Measurements from ENCODE around the gene TNIK. TPM values are rescaled to one million over a fixed set of nuclear protein-coding genes. Genes with fewer than 3 reads are reported as not detected.

Gene TNIK
- polyA plus RNA-seq, 1 of the 3 experiments (the other 2 are of a cell fraction): 19.4 TPM

- Histone ChIP-seq H3K4me3 (ENCODE audit: low read depth in 2 of 2, low read length in 1 of 2) (no peak overlapping the region), H3K9ac (no peak overlapping the region), H2AFZ (ENCODE audit: low read depth) (no peak overlapping the region), H3K27ac (ENCODE audit: low read depth in 2 of 2, low read length in 1 of 2) (no peak overlapping the region), H3F3A (replicated peaks; ENCODE audit: insufficient read depth) (peaks cover 24% of the 10 kb centered on the region), H4K20me1 (ENCODE audit: insufficient read depth) (no peaks in the 10 kb centered on the region), H3K79me2 (ENCODE audit: insufficient read depth) (peaks cover 88% of the 10 kb centered on the region), H3K9me3 (no peaks in the 10 kb centered on the region), H3K4me1 (ENCODE audit: control insufficient read depth in 1 of 2, insufficient read depth in 2 of 2, low read depth in 1 of 2, low read length in 1 of 2) (peaks cover 0 to 7% of the 10 kb centered on the region in 2 experiments; a peak in 2 of 4 replicates), H3K36me3 (replicated peaks in 1 of 2; ENCODE audit: control insufficient read depth in 1 of 2, insufficient read depth in 2 of 2, low read length in 1 of 2) (peaks cover 0 to 10% of the 10 kb centered on the region in 2 experiments), H3K9me2 (no peaks in the 10 kb centered on the region), H3K4me2 (no peak overlapping the region), H3K27me3 (ENCODE audit: insufficient read depth) (no peaks in the 10 kb centered on the region)
- ChIA-PET POLR2A (no interaction called here), CTCF (no interaction called here)
- WGBS (ENCODE audit: low lambda C conversion rate): 90% methylated on average over 3 of the region's 3 CpGs
- no peak for DNase-seq
- TF ChIP-seq RFX5 (IDR thresholded peaks at IDR 0.05; ENCODE audit: low read length): no peak
- TF ChIP-seq GABPA (IDR thresholded peaks at IDR 0.05; ENCODE audit: low read depth): no peak
- TF ChIP-seq JUND (IDR thresholded peaks at IDR 0.05): no peak
- TF ChIP-seq SIN3A (IDR thresholded peaks at IDR 0.05; ENCODE audit: borderline replicate concordance, low read depth, low read length): no peak
- no peak for TF ChIP-seq EZH2phosphoT487 (IDR thresholded peaks at IDR 0.05; ENCODE audit: borderline replicate concordance, low read depth)
- TF ChIP-seq, protein P1, sequence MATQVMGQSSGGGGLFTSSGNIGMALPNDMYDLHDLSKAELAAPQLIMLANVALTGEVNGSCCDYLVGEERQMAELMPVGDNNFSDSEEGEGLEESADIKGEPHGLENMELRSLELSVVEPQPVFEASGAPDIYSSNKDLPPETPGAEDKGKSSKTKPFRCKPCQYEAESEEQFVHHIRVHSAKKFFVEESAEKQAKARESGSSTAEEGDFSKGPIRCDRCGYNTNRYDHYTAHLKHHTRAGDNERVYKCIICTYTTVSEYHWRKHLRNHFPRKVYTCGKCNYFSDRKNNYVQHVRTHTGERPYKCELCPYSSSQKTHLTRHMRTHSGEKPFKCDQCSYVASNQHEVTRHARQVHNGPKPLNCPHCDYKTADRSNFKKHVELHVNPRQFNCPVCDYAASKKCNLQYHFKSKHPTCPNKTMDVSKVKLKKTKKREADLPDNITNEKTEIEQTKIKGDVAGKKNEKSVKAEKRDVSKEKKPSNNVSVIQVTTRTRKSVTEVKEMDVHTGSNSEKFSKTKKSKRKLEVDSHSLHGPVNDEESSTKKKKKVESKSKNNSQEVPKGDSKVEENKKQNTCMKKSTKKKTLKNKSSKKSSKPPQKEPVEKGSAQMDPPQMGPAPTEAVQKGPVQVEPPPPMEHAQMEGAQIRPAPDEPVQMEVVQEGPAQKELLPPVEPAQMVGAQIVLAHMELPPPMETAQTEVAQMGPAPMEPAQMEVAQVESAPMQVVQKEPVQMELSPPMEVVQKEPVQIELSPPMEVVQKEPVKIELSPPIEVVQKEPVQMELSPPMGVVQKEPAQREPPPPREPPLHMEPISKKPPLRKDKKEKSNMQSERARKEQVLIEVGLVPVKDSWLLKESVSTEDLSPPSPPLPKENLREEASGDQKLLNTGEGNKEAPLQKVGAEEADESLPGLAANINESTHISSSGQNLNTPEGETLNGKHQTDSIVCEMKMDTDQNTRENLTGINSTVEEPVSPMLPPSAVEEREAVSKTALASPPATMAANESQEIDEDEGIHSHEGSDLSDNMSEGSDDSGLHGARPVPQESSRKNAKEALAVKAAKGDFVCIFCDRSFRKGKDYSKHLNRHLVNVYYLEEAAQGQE (IDR thresholded peaks at IDR 0.05; ENCODE audit: low read depth, low read length): no peak
- no peak for TF ChIP-seq CHD2 (IDR thresholded peaks at IDR 0.05; ENCODE audit: low read length, partially characterized antibody)
- TF ChIP-seq RCOR1 (IDR thresholded peaks at IDR 0.05; ENCODE audit: low read length): no peak
- TF ChIP-seq NFIC (IDR thresholded peaks at IDR 0.05; ENCODE audit: borderline replicate concordance): no peak
These were observed 16.1 kb downstream of the TNIK start for GRCh38 chr3:171444001-171444690.

GRCh38 chr3:171443211-171443957 is 16.8 kb downstream of the TNIK start:
- no peak overlapping the region for H3K4me2 ChIP-seq
- H2AFZ ChIP-seq (ENCODE audit: low read depth): no peak overlapping the region
- H3K4me3 ChIP-seq (ENCODE audit: low read depth in 2 of 2, low read length in 1 of 2): no peak overlapping the region
- ChIA-PET CTCF (no interaction called here), POLR2A (no interaction called here)
- H3K36me3 ChIP-seq (replicated peaks in 1 of 2; ENCODE audit: control insufficient read depth in 1 of 2, insufficient read depth in 2 of 2, low read length in 1 of 2): peaks cover 0 to 10% of the 10 kb centered on the region in 2 experiments
- no peaks in the 10 kb centered on the region for H3K9me2 ChIP-seq
- H3F3A ChIP-seq (replicated peaks; ENCODE audit: insufficient read depth): peaks cover 21% of the 10 kb centered on the region
- no peak overlapping the region for H3K9ac ChIP-seq
- H3K4me1 ChIP-seq (ENCODE audit: control insufficient read depth in 1 of 2, insufficient read depth in 2 of 2, low read depth in 1 of 2, low read length in 1 of 2): peaks cover 0 to 7% of the 10 kb centered on the region in 2 experiments; a peak in 2 of 4 replicates
- no peaks in the 10 kb centered on the region for H4K20me1 ChIP-seq (ENCODE audit: insufficient read depth)
- TF ChIP-seq, protein P2, sequence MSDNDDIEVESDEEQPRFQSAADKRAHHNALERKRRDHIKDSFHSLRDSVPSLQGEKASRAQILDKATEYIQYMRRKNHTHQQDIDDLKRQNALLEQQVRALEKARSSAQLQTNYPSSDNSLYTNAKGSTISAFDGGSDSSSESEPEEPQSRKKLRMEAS (IDR thresholded peaks at IDR 0.05; ENCODE audit: low read depth): no peak
- TF ChIP-seq, protein P3, sequence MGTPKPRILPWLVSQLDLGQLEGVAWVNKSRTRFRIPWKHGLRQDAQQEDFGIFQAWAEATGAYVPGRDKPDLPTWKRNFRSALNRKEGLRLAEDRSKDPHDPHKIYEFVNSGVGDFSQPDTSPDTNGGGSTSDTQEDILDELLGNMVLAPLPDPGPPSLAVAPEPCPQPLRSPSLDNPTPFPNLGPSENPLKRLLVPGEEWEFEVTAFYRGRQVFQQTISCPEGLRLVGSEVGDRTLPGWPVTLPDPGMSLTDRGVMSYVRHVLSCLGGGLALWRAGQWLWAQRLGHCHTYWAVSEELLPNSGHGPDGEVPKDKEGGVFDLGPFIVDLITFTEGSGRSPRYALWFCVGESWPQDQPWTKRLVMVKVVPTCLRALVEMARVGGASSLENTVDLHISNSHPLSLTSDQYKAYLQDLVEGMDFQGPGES (IDR thresholded peaks at IDR 0.05; ENCODE audit: low read depth, low read length): no peak
- no peak for TF ChIP-seq YY1 (IDR thresholded peaks at IDR 0.05; ENCODE audit: low read depth)
- peaks cover 88% of the 10 kb centered on the region for H3K79me2 ChIP-seq (ENCODE audit: insufficient read depth)
- WGBS (ENCODE audit: low lambda C conversion rate): 94% methylated on average over 6 of the region's 6 CpGs
- H3K27me3 ChIP-seq (ENCODE audit: insufficient read depth): no peaks in the 10 kb centered on the region
- no peak overlapping the region for H3K27ac ChIP-seq (ENCODE audit: low read depth in 2 of 2, low read length in 1 of 2)
- DNase-seq: no peak
- H3K9me3 ChIP-seq: no peaks in the 10 kb centered on the region
